H1 (cell line): ENCODE results near the gene SLC12A4. TPM values are rescaled to one million over a fixed set of nuclear protein-coding genes. Genes with fewer than 3 reads are reported as not detected.
"Not testable (repeated sequence)": the region's sequence is repeated elsewhere in the genome, so short reads cannot be mapped to it uniquely, and the experiment has no call there.

Experiments used
- CTCF ChIA-PET: fragments of 300-600 bp; sonication (Branson Sonifier 250); formaldehyde crosslinking; loops from one replicate; lab custom pipeline; 2021; ENCODE audit not compliant: partially characterized antibody; lab: Charles Lee
- POLR2A ChIA-PET: fragments of 300-600 bp; sonication (Branson Sonifier 250); formaldehyde crosslinking; loops from one replicate; lab custom pipeline; 2021; ENCODE audit warnings: inconsistent platforms; ENCODE audit not compliant: partially characterized antibody; lab: Charles Lee
- DNase-seq, 2 experiments: peaks; one replicate each; pipeline versions ENCODE4 v3.0.0 to v3.0.0-alpha.2; 2010 to 2022; ENCODE audit warnings: low spot score in 2 of 2, low read depth in 1 of 2, mixed read lengths in 1 of 2
- FAIRE-seq: peaks from 2 replicates; lab custom pipeline; 2011; peaks lifted over from hg19 to GRCh38; lab: Jason Lieb, UNC
- H2AFZ ChIP-seq: 2 replicates; pipeline ENCODE4 v1.8.1; 2012; ENCODE audit warnings: low read length, inconsistent platforms
- H2AK5ac ChIP-seq: 2 replicates; pipeline ENCODE4 v1.6.1; 2013; ENCODE audit warnings: low read depth, low read length
- H2BK120ac ChIP-seq: replicated peaks from 2 replicates; pipeline ENCODE3; 2013; ENCODE audit warnings: low read depth, low read length, inconsistent platforms
- H2BK12ac ChIP-seq: 2 replicates; pipeline ENCODE4 v1.6.1; 2013; ENCODE audit warnings: low read depth, low read length
- H2BK15ac ChIP-seq: 2 replicates; pipeline ENCODE4 v1.6.1; 2013; ENCODE audit warnings: low read length
- H2BK20ac ChIP-seq: 2 replicates; pipeline ENCODE4 v1.6.1; 2013; ENCODE audit warnings: low read length
- H2BK5ac ChIP-seq: 2 replicates; pipeline ENCODE4 v1.6.1; 2013; ENCODE audit warnings: low read depth, low read length
- H3K14ac ChIP-seq: 2 replicates; pipeline ENCODE4 v1.6.1; 2013; ENCODE audit warnings: inconsistent platforms; ENCODE audit not compliant: insufficient read length
- H3K18ac ChIP-seq: 2 replicates; pipeline ENCODE4 v1.6.1; 2013; ENCODE audit warnings: low read length; ENCODE audit errors: extremely low read depth
- H3K23ac ChIP-seq: 2 replicates; pipeline ENCODE4 v1.6.1; 2013; ENCODE audit warnings: inconsistent platforms; ENCODE audit not compliant: insufficient read length
- H3K23me2 ChIP-seq: 2 replicates; pipeline ENCODE4 v1.6.1; 2013; ENCODE audit warnings: low read depth, low read length
- H3K27ac ChIP-seq: 2 replicates; pipeline ENCODE4 v1.6.1; 2011; ENCODE audit warnings: low read depth, low read length, inconsistent platforms
- H3K27me3 ChIP-seq, 4 experiments: replicated peaks in 1 of 4; 1 replicate in 1 of 4; 2 replicates in 3 of 4; pipeline versions ENCODE4 v1.6.1 to v1.8.1; 2011 to 2013; ENCODE audit warnings: low read length in 3 of 4, mild to moderate bottlenecking in 3 of 4, inconsistent platforms in 2 of 4, mixed read lengths in 2 of 4, moderate library complexity in 1 of 4; ENCODE audit not compliant: control insufficient read depth in 3 of 4, insufficient read depth in 3 of 4; ENCODE audit errors: extremely low read depth in 1 of 4
- H3K36me3 ChIP-seq, 4 experiments: 2 replicates each; pipeline versions ENCODE4 v1.6.1 to v1.8.1; 2011 to 2013; ENCODE audit warnings: mild to moderate bottlenecking in 4 of 4, low read length in 3 of 4, moderate library complexity in 2 of 4, control low read depth in 1 of 4, inconsistent platforms in 1 of 4; ENCODE audit not compliant: insufficient read depth in 4 of 4, control insufficient read depth in 2 of 4
- H3K4ac ChIP-seq: replicated peaks from 2 replicates; pipeline ENCODE3; 2013; ENCODE audit warnings: low read length, low read depth, mixed read lengths, inconsistent platforms; ENCODE audit not compliant: insufficient read length
- H3K4me1 ChIP-seq, 4 experiments: replicated peaks in 1 of 4; 1 replicate in 1 of 4; 2 replicates in 3 of 4; pipeline versions ENCODE4 v1.6.1 to v1.8.1; 2011 to 2013; ENCODE audit warnings: low read length in 3 of 4, inconsistent platforms in 2 of 4, mixed read lengths in 1 of 4; ENCODE audit not compliant: insufficient read depth in 4 of 4, control insufficient read depth in 3 of 4
- H3K4me2 ChIP-seq, 2 experiments: 2 replicates each; pipeline versions ENCODE4 v1.6.1 to v1.8.1; 2011 to 2013; ENCODE audit warnings: low read depth in 2 of 2, low read length in 2 of 2, control low read depth in 1 of 2, inconsistent platforms in 1 of 2, mild to moderate bottlenecking in 1 of 2; ENCODE audit not compliant: insufficient read depth in 1 of 2
- H3K4me3 ChIP-seq, 4 experiments: fragments of 200-600, 300-600 bp in 1 of 4; sonication (generic), shearing (Covaris generic), sonication (Bioruptor Twin) in 1 of 4; 2 replicates each; pipeline versions ENCODE4 v1.5.1 to v1.8.1; 2011 to 2016; ENCODE audit warnings: low read length in 4 of 4, low read depth in 3 of 4, control low read depth in 2 of 4, inconsistent platforms in 2 of 4, mild to moderate bottlenecking in 2 of 4, mixed read lengths in 1 of 4, moderate library complexity in 1 of 4; ENCODE audit not compliant: insufficient read depth in 2 of 4; ENCODE audit errors: extremely low read depth in 1 of 4
- H3K56ac ChIP-seq: replicated peaks from 2 replicates; pipeline ENCODE3; 2013; ENCODE audit warnings: low read depth, mild to moderate bottlenecking, mixed read lengths, low read length, inconsistent platforms; ENCODE audit not compliant: insufficient read length
- H3K79me1 ChIP-seq: 2 replicates; pipeline ENCODE4 v1.6.1; 2013; ENCODE audit warnings: low read depth, low read length, control low read depth
- H3K79me2 ChIP-seq, 2 experiments: 2 replicates each; pipeline versions ENCODE4 v1.6.1 to v1.8.1; 2012 to 2013; ENCODE audit warnings: low read length in 2 of 2, mild to moderate bottlenecking in 2 of 2, inconsistent platforms in 1 of 2; ENCODE audit not compliant: insufficient read depth in 2 of 2, control insufficient read depth in 1 of 2
- H3K9ac ChIP-seq, 4 experiments: replicated peaks in 1 of 4; 1 replicate in 1 of 4; 2 replicates in 3 of 4; pipeline versions ENCODE4 v1.6.1 to v1.8.1; 2011 to 2013; ENCODE audit warnings: low read depth in 3 of 4, low read length in 3 of 4, control low read depth in 2 of 4, mild to moderate bottlenecking in 2 of 4, moderate library complexity in 2 of 4, inconsistent platforms in 1 of 4; ENCODE audit errors: extremely low read depth in 1 of 4
- H3K9me3 ChIP-seq, 2 experiments: 2 replicates each; pipeline versions ENCODE4 v1.6.1 to v1.8.1; 2012 to 2013; ENCODE audit warnings: mild to moderate bottlenecking in 2 of 2, moderate library complexity in 2 of 2, control low read depth in 1 of 2, inconsistent platforms in 1 of 2, low read depth in 1 of 2, low read length in 1 of 2, mixed read lengths in 1 of 2; ENCODE audit not compliant: insufficient read depth in 2 of 2
- H4K20me1 ChIP-seq, 2 experiments: replicated peaks in 1 of 2; 2 replicates each; pipeline versions ENCODE3 to v1.8.1; 2011 to 2013; ENCODE audit warnings: inconsistent platforms in 2 of 2, low read length in 2 of 2, mild to moderate bottlenecking in 1 of 2; ENCODE audit not compliant: insufficient read depth in 2 of 2, control insufficient read depth in 1 of 2
- H4K5ac ChIP-seq: 2 replicates; pipeline ENCODE4 v1.6.1; 2013; ENCODE audit warnings: low read length, low read depth, mixed read lengths, inconsistent platforms; ENCODE audit not compliant: insufficient read length
- H4K8ac ChIP-seq: 2 replicates; pipeline ENCODE4 v1.8.0; 2013; ENCODE audit warnings: mild to moderate bottlenecking, moderate library complexity, low read length, inconsistent platforms; ENCODE audit not compliant: insufficient read depth; ENCODE audit errors: extremely low read depth
- H4K91ac ChIP-seq: replicated peaks from 2 replicates; pipeline ENCODE3; 2013; ENCODE audit warnings: low read length, mixed read lengths, inconsistent platforms; ENCODE audit not compliant: insufficient read length
- WGBS, 2 experiments: shearing (Covaris generic) in 1 of 2; methylation state at CpG; one replicate each; pipeline versions ENCODE4 v1.1.6 to v1.1.7; 2013 to 2015; ENCODE audit warnings: low lambda C conversion rate in 2 of 2, mixed read lengths in 2 of 2, inconsistent platforms in 1 of 2, low coverage in 1 of 2, missing lambda C conversion rate in 1 of 2; ENCODE audit not compliant: insufficient replicate concordance in 2 of 2, insufficient coverage in 1 of 2, insufficient read length in 1 of 2; ENCODE audit errors: extremely low coverage in 1 of 2, missing lambda C conversion rate in 1 of 2; 5-methylcytosine and 5-hydroxymethylcytosine counted together
- polyA plus RNA-seq, 7 experiments: library from polyadenylated mRNA; depleted of rRNA in 3 of 7; stranded (reverse) in 5 of 7; unstranded in 2 of 7; fragments of >200 nt in 5 of 7; fragments of 200-250 nt in 2 of 7; gene quantifications; 1 replicate in 5 of 7; 2 replicates in 1 of 7; 4 replicates in 1 of 7; pipeline versions ENCODE4 v1.2.1 to v1.2.3, GENCODE V29; 2011 to 2013; ENCODE audit warnings: missing spikeins in 2 of 7, mixed read lengths in 2 of 7
- total RNA-seq: library from RNA; stranded (reverse); fragmentation: NEBNext Ultra II Directional; extraction: Animal tissue kit (Norgen Biotek cat#: 25700); gene quantifications from 2 replicates; pipeline ENCODE4 v1.2.1, GENCODE V29; 2021

SLC12A4 gene
- total and polyA plus RNA-seq, 2 of the 8 experiments (the other 6 are each of a cell fraction or from before 2014, with no cell fraction given): 41.3 to 49.3 TPM

DNA sequence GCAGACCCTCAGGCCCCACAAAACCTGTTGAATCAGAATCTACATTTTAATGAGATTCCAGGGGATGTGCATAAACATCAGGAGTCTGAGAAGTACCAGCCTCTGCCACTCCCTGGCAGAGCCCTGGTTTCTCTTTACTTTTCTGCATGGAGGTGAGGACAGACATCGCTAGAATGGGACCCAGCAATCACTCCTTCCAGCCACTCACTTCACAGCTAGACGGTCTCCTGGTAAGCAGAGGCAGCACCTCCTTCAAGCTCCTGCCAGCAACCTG, 53.0 kb downstream of the SLC12A4 start:
- not testable (repeated sequence) for H2BK120ac ChIP-seq, H3K4ac ChIP-seq, H3K56ac ChIP-seq, H3K23ac ChIP-seq, H2BK12ac ChIP-seq, H3K36me3 ChIP-seq, H3K18ac ChIP-seq, H4K20me1 ChIP-seq, H2BK20ac ChIP-seq, H3K4me3 ChIP-seq, H2BK5ac ChIP-seq, H3K14ac ChIP-seq, H2BK15ac ChIP-seq, H4K5ac ChIP-seq, H3K79me2 ChIP-seq, H2AFZ ChIP-seq, H2AK5ac ChIP-seq, H3K27ac ChIP-seq, H3K27me3 ChIP-seq, H3K23me2 ChIP-seq, DNase-seq, H4K91ac ChIP-seq, H4K8ac ChIP-seq, H3K9ac ChIP-seq, H3K9me3 ChIP-seq
- CTCF ChIA-PET: interaction anchor here (0.7 to 4.1 kb wide), 11 partner anchors 11 to 402 kb away, joined by 3 to 39 read pairs (median 4); partner anchors contain the start of genes LCAT and NRN1L
- POLR2A ChIA-PET: interaction anchor here (0.9 to 2.0 kb wide), 8 partner anchors 10 to 143 kb away, joined by 3 to 9 read pairs (median 3); partner anchors contain the start of genes PSKH1 and PSMB10
- 84% methylated on average over 2 of the region's 2 CpGs; no CpG with 5 or more reads in 1 of the 2 experiments for WGBS, 2 experiments
- FAIRE-seq: peak; percentile 58
- 0 out of 4 replicates have a peak overlapping the region, but pooled peaks of 1 of the 2 experiments have one; percentile 12 for H3K4me2 ChIP-seq
- peaks cover 10% of the 10 kb centered on the region for H3K79me1 ChIP-seq
- H3K4me1 ChIP-seq: peaks cover 0 to 10% (median 4%) of the 10 kb centered on the region in 4 experiments; a peak in 6 of 7 replicates
